ENCODE measurements around the gene NPPB.

Gene NPPB

DNA sequence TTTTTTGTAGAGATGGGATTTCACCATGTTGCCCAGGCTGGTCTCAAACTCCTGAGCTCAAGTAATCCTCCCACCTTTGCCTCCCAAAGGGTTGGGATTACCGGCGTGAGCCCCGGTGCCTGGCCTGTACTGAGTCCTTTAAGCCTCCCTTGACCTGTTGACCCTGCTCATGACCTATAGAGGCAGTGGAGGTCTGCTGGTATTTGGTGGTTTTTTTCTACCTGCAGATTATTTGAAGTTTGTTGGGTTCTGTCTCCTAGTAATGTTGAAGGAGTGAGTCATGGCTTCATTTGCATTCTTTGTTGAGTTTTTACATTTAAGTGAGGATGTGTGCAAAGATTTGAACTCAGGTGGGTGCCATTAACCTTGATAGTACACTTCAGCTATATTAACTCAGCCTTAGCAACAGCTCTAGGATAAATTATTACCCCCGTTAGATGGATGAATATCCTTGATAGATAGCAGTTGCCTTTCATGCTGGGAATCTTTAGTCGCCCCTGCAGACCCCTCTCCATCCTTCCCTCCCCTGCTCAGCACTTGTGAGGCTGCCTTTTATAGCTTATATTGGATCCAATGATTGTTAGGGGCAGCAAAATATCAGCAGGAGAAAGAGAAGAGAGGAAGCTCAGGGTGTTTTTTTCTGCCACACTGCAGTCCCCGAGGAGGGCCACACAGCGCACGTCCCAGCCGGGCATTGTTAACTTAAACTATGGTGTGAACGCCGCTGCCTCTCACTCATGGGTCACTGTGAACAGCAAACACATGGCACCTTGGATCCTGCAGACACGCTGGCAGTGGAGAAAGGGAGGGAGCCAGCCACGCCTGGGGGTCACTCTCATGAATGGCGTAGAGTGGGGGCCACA is 14.9 kb upstream of the NPPB start:
- TF ChIP-seq, protein P1, sequence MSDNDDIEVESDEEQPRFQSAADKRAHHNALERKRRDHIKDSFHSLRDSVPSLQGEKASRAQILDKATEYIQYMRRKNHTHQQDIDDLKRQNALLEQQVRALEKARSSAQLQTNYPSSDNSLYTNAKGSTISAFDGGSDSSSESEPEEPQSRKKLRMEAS (IDR thresholded peaks at IDR 0.05; ENCODE audit: low read depth, low read length): no peak
- TF ChIP-seq MYC (IDR thresholded peaks at IDR 0.05; ENCODE audit: low read depth, low read length): no peak
- TF ChIP-seq, protein P2, sequence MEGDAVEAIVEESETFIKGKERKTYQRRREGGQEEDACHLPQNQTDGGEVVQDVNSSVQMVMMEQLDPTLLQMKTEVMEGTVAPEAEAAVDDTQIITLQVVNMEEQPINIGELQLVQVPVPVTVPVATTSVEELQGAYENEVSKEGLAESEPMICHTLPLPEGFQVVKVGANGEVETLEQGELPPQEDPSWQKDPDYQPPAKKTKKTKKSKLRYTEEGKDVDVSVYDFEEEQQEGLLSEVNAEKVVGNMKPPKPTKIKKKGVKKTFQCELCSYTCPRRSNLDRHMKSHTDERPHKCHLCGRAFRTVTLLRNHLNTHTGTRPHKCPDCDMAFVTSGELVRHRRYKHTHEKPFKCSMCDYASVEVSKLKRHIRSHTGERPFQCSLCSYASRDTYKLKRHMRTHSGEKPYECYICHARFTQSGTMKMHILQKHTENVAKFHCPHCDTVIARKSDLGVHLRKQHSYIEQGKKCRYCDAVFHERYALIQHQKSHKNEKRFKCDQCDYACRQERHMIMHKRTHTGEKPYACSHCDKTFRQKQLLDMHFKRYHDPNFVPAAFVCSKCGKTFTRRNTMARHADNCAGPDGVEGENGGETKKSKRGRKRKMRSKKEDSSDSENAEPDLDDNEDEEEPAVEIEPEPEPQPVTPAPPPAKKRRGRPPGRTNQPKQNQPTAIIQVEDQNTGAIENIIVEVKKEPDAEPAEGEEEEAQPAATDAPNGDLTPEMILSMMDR (IDR thresholded peaks at IDR 0.05; ENCODE audit: low read depth, low read length): no peak
- no peak for TF ChIP-seq POLR2A (IDR thresholded peaks at IDR 0.05; ENCODE audit: extremely low read depth, insufficient read length)
- H3K4me3 ChIP-seq (ENCODE audit: low read depth, low read length): no peak overlapping the region
- DNase-seq (ENCODE audit: low read depth): no peak

DNA sequence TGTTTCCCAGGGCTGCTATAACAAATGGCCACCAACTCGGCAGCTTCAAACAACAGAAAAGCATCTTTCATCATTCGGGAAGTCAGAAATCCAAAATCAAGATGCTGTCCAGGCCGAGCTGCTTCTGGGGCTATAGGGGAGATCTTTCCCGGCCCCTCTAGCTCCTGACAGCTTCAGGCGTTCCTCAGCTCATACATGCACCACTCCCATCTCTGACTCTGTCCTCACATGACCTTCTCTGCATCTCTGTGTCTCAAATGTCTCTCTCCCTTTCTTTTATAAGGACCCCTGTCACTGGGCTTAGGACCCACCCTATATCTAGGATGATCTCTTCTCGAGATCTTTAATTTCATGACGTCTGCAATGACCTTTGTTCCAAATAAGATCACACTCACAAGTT is 13.8 kb upstream of the NPPB start:
- no peak overlapping the region for H3K4me3 ChIP-seq (ENCODE audit: low read depth, low read length)
- no peak for DNase-seq (ENCODE audit: low read depth)
- TF ChIP-seq, protein P1 (IDR thresholded peaks at IDR 0.05; ENCODE audit: low read depth, low read length): no peak
- TF ChIP-seq, protein P2 (IDR thresholded peaks at IDR 0.05; ENCODE audit: low read depth, low read length): no peak
- TF ChIP-seq MYC (IDR thresholded peaks at IDR 0.05; ENCODE audit: low read depth, low read length): no peak
- no peak for TF ChIP-seq POLR2A (IDR thresholded peaks at IDR 0.05; ENCODE audit: extremely low read depth, insufficient read length)

DNA sequence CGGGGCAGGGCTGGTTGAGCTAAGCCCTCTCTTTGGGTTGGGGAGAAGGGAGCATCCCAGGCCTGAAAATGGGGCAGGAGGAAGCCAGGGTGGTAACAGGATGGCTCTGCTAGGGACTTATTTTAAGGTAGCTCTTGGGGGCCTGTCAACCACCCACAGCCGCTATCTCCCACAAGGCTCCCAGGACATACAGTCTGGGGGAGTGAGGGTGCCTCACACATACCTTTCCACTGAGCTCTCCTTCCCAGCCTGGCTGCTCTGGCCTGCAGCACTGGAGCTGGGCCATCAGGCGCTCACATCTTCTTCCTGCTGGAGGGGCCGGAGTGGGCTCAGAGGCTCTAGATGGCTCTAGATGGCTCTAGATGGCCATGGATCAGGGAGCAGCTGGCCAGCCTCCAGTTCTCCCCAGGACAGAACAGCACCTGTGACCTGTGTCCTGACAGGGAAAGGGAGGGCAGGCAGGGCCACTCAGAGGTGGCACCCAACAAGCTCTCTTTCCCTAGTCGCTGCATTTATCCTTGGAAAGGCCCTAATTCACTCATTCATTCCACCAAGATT is 11.0 kb upstream of the NPPB start:
- no peak for DNase-seq (ENCODE audit: low read depth)
- H3K4me3 ChIP-seq (ENCODE audit: low read depth, low read length): no peak overlapping the region
- TF ChIP-seq POLR2A (IDR thresholded peaks at IDR 0.05; ENCODE audit: extremely low read depth, insufficient read length) (no peak), MYC (IDR thresholded peaks at IDR 0.05; ENCODE audit: low read depth, low read length) (no peak)
- TF ChIP-seq, protein P1 (IDR thresholded peaks at IDR 0.05; ENCODE audit: low read depth, low read length): no peak
- TF ChIP-seq, protein P2 (IDR thresholded peaks at IDR 0.05; ENCODE audit: low read depth, low read length): no peak

DNA sequence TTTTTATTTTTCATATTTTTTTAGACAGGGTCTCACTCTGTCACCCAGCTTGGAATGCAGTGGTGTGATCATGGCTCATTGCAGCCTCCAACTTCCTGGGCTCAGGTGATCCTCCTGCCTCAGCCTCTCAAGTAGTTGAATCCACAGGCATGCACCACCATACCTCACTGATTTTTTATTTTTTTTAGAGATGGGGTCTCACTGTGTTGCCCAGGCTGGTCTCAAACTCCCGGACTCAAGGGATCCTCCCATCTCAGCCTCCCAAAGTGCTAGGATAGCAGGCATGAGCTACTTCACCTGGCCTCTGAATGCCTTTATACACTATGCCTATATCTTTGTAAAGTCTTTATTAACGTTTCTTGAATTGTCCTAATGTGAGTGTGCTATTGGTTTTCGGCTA is 10.4 kb upstream of the NPPB start:
- no peak for DNase-seq (ENCODE audit: low read depth)
- TF ChIP-seq, protein P2 (IDR thresholded peaks at IDR 0.05; ENCODE audit: low read depth, low read length): no peak
- TF ChIP-seq, protein P1 (IDR thresholded peaks at IDR 0.05; ENCODE audit: low read depth, low read length): no peak
- no peak for TF ChIP-seq MYC (IDR thresholded peaks at IDR 0.05; ENCODE audit: low read depth, low read length)
- TF ChIP-seq POLR2A (IDR thresholded peaks at IDR 0.05; ENCODE audit: extremely low read depth, insufficient read length): no peak
- no peak overlapping the region for H3K4me3 ChIP-seq (ENCODE audit: low read depth, low read length)

DNA sequence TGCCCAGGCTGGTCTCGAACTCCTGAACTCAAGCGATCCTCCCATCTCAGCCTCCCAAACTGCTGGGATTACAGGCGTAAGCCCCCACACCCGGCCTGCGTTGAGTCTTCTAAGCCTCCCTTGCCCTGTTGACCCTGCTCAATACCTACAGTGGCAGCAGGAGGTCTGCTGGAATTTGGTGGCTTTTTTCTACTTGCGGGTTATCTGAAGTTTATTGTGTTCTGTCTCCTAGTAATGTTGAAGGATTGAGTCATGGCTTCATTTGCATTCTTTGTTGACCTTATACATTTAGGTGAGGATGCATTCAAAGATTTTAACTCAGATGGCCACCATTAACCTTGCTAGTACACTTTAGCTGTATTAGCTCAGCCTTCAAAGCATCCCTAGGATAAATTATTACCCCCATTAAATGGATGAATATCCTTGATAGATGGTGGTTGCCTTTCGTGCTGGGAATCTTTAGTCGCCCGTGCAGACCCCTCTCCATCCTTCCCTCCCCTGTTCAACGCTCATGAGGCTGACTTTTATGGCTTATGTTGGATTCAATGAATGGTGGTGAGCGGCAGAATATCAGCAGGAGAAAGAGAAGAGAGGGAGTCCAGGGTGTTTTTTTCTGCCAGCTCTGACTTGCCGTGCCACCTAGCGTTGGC is 9.7 kb upstream of the NPPB start:
- no peak for TF ChIP-seq POLR2A (IDR thresholded peaks at IDR 0.05; ENCODE audit: extremely low read depth, insufficient read length)
- no peak for TF ChIP-seq MYC (IDR thresholded peaks at IDR 0.05; ENCODE audit: low read depth, low read length)
- TF ChIP-seq, protein P2 (IDR thresholded peaks at IDR 0.05; ENCODE audit: low read depth, low read length): no peak
- TF ChIP-seq, protein P1 (IDR thresholded peaks at IDR 0.05; ENCODE audit: low read depth, low read length): no peak
- H3K4me3 ChIP-seq (ENCODE audit: low read depth, low read length): no peak overlapping the region
- no peak for DNase-seq (ENCODE audit: low read depth)
